ENCODE results near the gene ABRAXAS1. TPM values are rescaled to one million over a fixed set of nuclear protein-coding genes. Genes with fewer than 3 reads are reported as not detected.

The ABRAXAS1 gene
- total and polyA plus RNA-seq, 2 of the 8 experiments (the other 6 are each of a cell fraction or from before 2014, with no cell fraction given) = 11.4 to 32.1 TPM

- no peak overlapping the region for H3K9ac ChIP-seq (replicated peaks in 1 of 4; ENCODE audit: extremely low read depth in 1 of 4, low read depth in 3 of 4, low read length in 3 of 4)
- H3K27me3 ChIP-seq (replicated peaks in 1 of 4; ENCODE audit: control insufficient read depth in 3 of 4, extremely low read depth in 1 of 4, insufficient read depth in 3 of 4, low read length in 3 of 4) = no peaks in the 10 kb centered on the region
- no peak overlapping the region for H3K4ac ChIP-seq (replicated peaks; ENCODE audit: insufficient read length, low read depth, low read length)
- H2BK120ac ChIP-seq (replicated peaks; ENCODE audit: low read depth, low read length) = no peak overlapping the region
- no peak overlapping the region for H2AK5ac ChIP-seq (ENCODE audit: low read depth, low read length)
- no peak overlapping the region for H2BK15ac ChIP-seq (ENCODE audit: low read length)
- peaks cover 0 to 2% (median 0%) of the 10 kb centered on the region in 4 experiments; a peak in 2 of 7 replicates for H3K4me1 ChIP-seq (replicated peaks in 1 of 4; ENCODE audit: control insufficient read depth in 3 of 4, insufficient read depth in 4 of 4, low read length in 3 of 4)
- H3K79me1 ChIP-seq (ENCODE audit: low read depth, low read length) = no peaks in the 10 kb centered on the region
- no peak overlapping the region for H3K56ac ChIP-seq (replicated peaks; ENCODE audit: insufficient read length, low read depth, low read length)
- H2BK20ac ChIP-seq (ENCODE audit: low read length) = no peak overlapping the region
- H3K23me2 ChIP-seq (ENCODE audit: low read depth, low read length) = 0 out of 2 replicates have a peak, but pooled peaks cover 3% of the 10 kb centered on the region
- no peak overlapping the region for H3K27ac ChIP-seq (ENCODE audit: low read depth, low read length)
- 0 out of 2 replicates have a peak overlapping the region, but pooled peaks have one; percentile 29 for H2BK12ac ChIP-seq (ENCODE audit: low read depth, low read length)
- no peaks in the 10 kb centered on the region for H3K9me3 ChIP-seq (ENCODE audit: insufficient read depth in 2 of 2, low read depth in 1 of 2, low read length in 1 of 2)
- no peak overlapping the region for H3K23ac ChIP-seq (ENCODE audit: insufficient read length)
- no peak overlapping the region for H4K91ac ChIP-seq (replicated peaks; ENCODE audit: insufficient read length, low read length)
- ChIA-PET POLR2A (ENCODE audit: partially characterized antibody) (no interaction called here), CTCF (ENCODE audit: partially characterized antibody) (interaction anchor here (0.7 to 2.5 kb wide), 15 partner anchors 10 to 164 kb away, joined by 3 to 14 read pairs (median 4); partner anchors contain the start of gene HELQ)
- H3K79me2 ChIP-seq (ENCODE audit: control insufficient read depth in 1 of 2, insufficient read depth in 2 of 2, low read length in 2 of 2) = no peaks in the 10 kb centered on the region
- TF ChIP-seq CTBP2 (IDR thresholded peaks at IDR 0.05; ENCODE audit: borderline replicate concordance, insufficient read depth, insufficient read length, low read length) = no peak
- TF ChIP-seq POLR2AphosphoS5 (IDR thresholded peaks at IDR 0.05; ENCODE audit: low read depth, low read length) = no peak
- no peak for TF ChIP-seq SIN3A (conservative IDR thresholded peaks at IDR 0.05 in 1 of 2, IDR thresholded peaks at IDR 0.05 in 1 of 2; ENCODE audit: low read depth in 1 of 2, low read length in 2 of 2)
- TF ChIP-seq RAD21 (IDR thresholded peaks at IDR 0.05 in 1 of 2, conservative IDR thresholded peaks at IDR 0.05 in 1 of 2; ENCODE audit: low read depth in 2 of 2, low read length in 2 of 2) = no peak; a peak in 1 of 4 replicates
- TF ChIP-seq CTCF (IDR thresholded peaks at IDR 0.05; ENCODE audit: control extremely low read depth in 1 of 3, insufficient read depth in 1 of 3, low read depth in 1 of 3, low read length in 3 of 3) = peak in 2 of 3 experiments; percentile 9 to 20; a peak in 2 of 4 replicates
- no peak overlapping the region for H2BK5ac ChIP-seq (ENCODE audit: low read depth, low read length)
- H4K5ac ChIP-seq (ENCODE audit: insufficient read length, low read depth, low read length) = no peak overlapping the region
- no peaks in the 10 kb centered on the region for H3K36me3 ChIP-seq (ENCODE audit: control insufficient read depth in 2 of 4, insufficient read depth in 4 of 4, low read length in 3 of 4)
- DNase-seq (ENCODE audit: low read depth in 1 of 2, low spot score in 2 of 2) (no peak), FAIRE-seq (no peak)
- WGBS, 2 experiments (ENCODE audit: extremely low coverage in 1 of 2, insufficient coverage in 1 of 2, insufficient read length in 1 of 2, insufficient replicate concordance in 2 of 2, low coverage in 1 of 2, low lambda C conversion rate in 2 of 2, missing lambda C conversion rate in 1 of 2) = 45% methylated on average over 1 of the region's 1 CpG; no CpG with 5 or more reads in 1 of the 2 experiments
- H4K8ac ChIP-seq (ENCODE audit: extremely low read depth, insufficient read depth, low read length) = no peak overlapping the region
- H3K14ac ChIP-seq (ENCODE audit: insufficient read length) = no peak overlapping the region
- H2AFZ ChIP-seq (ENCODE audit: low read length) = 0 out of 2 replicates have a peak overlapping the region, but pooled peaks have one; percentile 78
- no peak overlapping the region for H3K4me2 ChIP-seq (ENCODE audit: insufficient read depth in 1 of 2, low read depth in 2 of 2, low read length in 2 of 2)
- H4K20me1 ChIP-seq (replicated peaks in 1 of 2; ENCODE audit: control insufficient read depth in 1 of 2, insufficient read depth in 2 of 2, low read length in 2 of 2) = no peaks in the 10 kb centered on the region
- H3K18ac ChIP-seq (ENCODE audit: extremely low read depth, low read length) = no peak overlapping the region
- no peak overlapping the region for H3K4me3 ChIP-seq (ENCODE audit: extremely low read depth in 1 of 4, insufficient read depth in 2 of 4, low read depth in 3 of 4, low read length in 4 of 4)
These were observed 4.9 kb upstream of the ABRAXAS1 start for GRCh38 chr4:83489711-83490326.

Data from H1 (cell line).